Measurements from ENCODE around the gene MLLT10.

DNA sequence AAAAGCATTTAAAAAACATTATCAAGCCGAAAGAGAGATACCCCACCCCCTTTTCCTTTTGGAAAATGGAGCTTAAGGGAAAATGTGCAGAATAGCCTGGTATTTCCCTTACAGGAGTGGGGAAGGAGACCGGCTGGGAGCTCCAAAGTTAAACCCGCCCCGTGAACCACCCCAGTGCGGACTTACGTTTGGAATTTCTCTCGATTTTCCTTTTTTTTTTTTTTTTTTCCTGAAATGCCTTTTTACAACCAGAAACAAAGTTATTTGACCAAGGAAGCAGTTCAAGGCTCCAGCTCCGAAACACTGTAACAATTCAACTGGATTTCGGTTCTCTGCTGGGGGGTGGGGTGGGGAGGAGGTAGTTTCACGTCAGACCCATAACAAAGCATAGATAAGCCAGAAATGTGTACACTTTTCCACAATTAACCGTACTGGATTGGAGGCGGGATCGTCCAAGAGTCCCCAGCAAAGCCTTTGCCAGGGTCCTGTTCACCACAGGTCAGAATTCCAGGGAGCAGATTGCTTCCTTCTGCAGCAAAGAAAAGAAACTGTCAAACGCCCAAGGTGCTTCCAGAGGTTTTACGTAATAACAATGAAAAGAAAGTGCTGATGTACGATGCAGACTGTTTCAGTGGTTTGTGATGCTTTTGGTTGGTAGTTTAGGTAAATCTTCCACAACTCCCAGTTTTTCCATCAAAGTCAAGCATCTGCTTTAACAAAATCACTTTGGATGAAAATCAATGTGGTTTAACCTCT, 15.2 kb upstream of the MLLT10 start:
- no peak for TF ChIP-seq POLR2AphosphoS5 (IDR thresholded peaks at IDR 0.05; ENCODE audit: borderline replicate concordance, low read depth, low read length)
- no peak for TF ChIP-seq EZH2 (IDR thresholded peaks at IDR 0.05)
- TF ChIP-seq FOXP2 (optimal IDR thresholded peaks at IDR 0.05; ENCODE audit: control extremely low read depth, extremely low read length, insufficient read depth), result no peak
